Astrocyte (in vitro differentiated cells and primary cell): ENCODE measurements around the gene LRRC7. TPM values are rescaled to one million over a fixed set of nuclear protein-coding genes. Genes with fewer than 3 reads are reported as not detected.
"Not testable (repeated sequence)": the region's sequence is repeated elsewhere in the genome, so short reads cannot be mapped to it uniquely, and the experiment has no call there.

Source experiments
- DNase-seq: peaks from one replicate; pipeline ENCODE4 v3.0.0-alpha.2; 2010; ENCODE audit warnings: low read depth
- FAIRE-seq: peaks from 2 replicates; lab custom pipeline; 2011; peaks lifted over from hg19 to GRCh38; lab: Jason Lieb, UNC
- H2AFZ ChIP-seq: 2 replicates; pipeline ENCODE4 v1.6.0; 2012; ENCODE audit warnings: low read depth, low read length, inconsistent platforms
- H3K27ac ChIP-seq: 2 replicates; pipeline ENCODE4 v1.5.1; 2011; ENCODE audit warnings: low read depth, low read length, inconsistent platforms
- H3K27me3 ChIP-seq: 2 replicates; pipeline ENCODE4 v1.6.0; 2011; ENCODE audit warnings: low read length, inconsistent platforms; ENCODE audit not compliant: insufficient read depth
- H3K36me3 ChIP-seq: 2 replicates; pipeline ENCODE4 v1.5.1; 2011; ENCODE audit warnings: low read length, inconsistent platforms; ENCODE audit not compliant: insufficient read depth
- H3K4me1 ChIP-seq: 2 replicates; pipeline ENCODE4 v1.5.1; 2011; ENCODE audit warnings: low read length, inconsistent platforms; ENCODE audit not compliant: insufficient read depth
- H3K4me2 ChIP-seq: 2 replicates; pipeline ENCODE4 v1.6.0; 2012; ENCODE audit warnings: low read length, inconsistent platforms
- H3K4me3 ChIP-seq: 2 replicates; pipeline ENCODE4 v1.5.1; 2011; ENCODE audit warnings: low read depth, mild to moderate bottlenecking, low read length, inconsistent platforms; ENCODE audit not compliant: insufficient read depth
- H3K79me2 ChIP-seq: 2 replicates; pipeline ENCODE4 v1.6.0; 2012; ENCODE audit warnings: mild to moderate bottlenecking, low read length, inconsistent platforms; ENCODE audit not compliant: insufficient read depth
- H3K9ac ChIP-seq: 2 replicates; pipeline ENCODE4 v1.6.0; 2012; ENCODE audit warnings: mild to moderate bottlenecking, low read length, inconsistent platforms
- H3K9me3 ChIP-seq: 2 replicates; pipeline ENCODE4 v1.5.1; 2012; ENCODE audit warnings: low read depth, mild to moderate bottlenecking, low read length, inconsistent platforms; ENCODE audit not compliant: insufficient read depth
- H4K20me1 ChIP-seq: 2 replicates; pipeline ENCODE4 v1.6.0; 2012; ENCODE audit warnings: low read length, inconsistent platforms; ENCODE audit not compliant: insufficient read depth
- H3K27ac Mint-ChIP-seq: one replicate; pipeline ENCODE4 v1.8.0; 2021; ENCODE audit warnings: mild to moderate bottlenecking, mixed read lengths; ENCODE audit not compliant: unreplicated experiment
- H3K27me3 Mint-ChIP-seq: one replicate; pipeline ENCODE4 v1.8.0; 2021; ENCODE audit warnings: low read depth, mixed read lengths; ENCODE audit not compliant: unreplicated experiment
- H3K36me3 Mint-ChIP-seq: one replicate; pipeline ENCODE4 v1.8.0; 2021; ENCODE audit warnings: low read depth, mixed read lengths; ENCODE audit not compliant: unreplicated experiment
- H3K4me1 Mint-ChIP-seq: one replicate; pipeline ENCODE4 v1.8.0; 2021; ENCODE audit warnings: low read depth, mixed read lengths; ENCODE audit not compliant: unreplicated experiment
- H3K4me3 Mint-ChIP-seq: one replicate; pipeline ENCODE4 v1.8.0; 2021; ENCODE audit warnings: mild to moderate bottlenecking, moderate library complexity, mixed read lengths; ENCODE audit not compliant: unreplicated experiment
- H3K9me3 Mint-ChIP-seq: one replicate; pipeline ENCODE4 v1.8.0; 2021; ENCODE audit warnings: mild to moderate bottlenecking, mixed read lengths; ENCODE audit not compliant: unreplicated experiment
- CTCF ChIP-seq: IDR thresholded peaks from 2 replicates; pipeline ENCODE4 v1.5.1; 2011; ENCODE audit warnings: low read depth, mild to moderate bottlenecking, inconsistent platforms, low read length, moderate library complexity; ENCODE audit not compliant: insufficient read depth
- EZH2 ChIP-seq: IDR thresholded peaks from 2 replicates; pipeline ENCODE4 v1.6.1; 2012; ENCODE audit warnings: mild to moderate bottlenecking, low read length, inconsistent platforms; ENCODE audit not compliant: insufficient read depth
- total RNA-seq: library from RNA; stranded (reverse); gene quantifications from 2 replicates; pipeline ENCODE4 v1.2.1, GENCODE V29; 2021

Gene LRRC7
- total RNA-seq, 1 donor from 2014 or later, result 0.27 TPM

GRCh38 chr1:69921486-69921885 lies 353.8 kb downstream of the LRRC7 start:
- H3K9ac ChIP-seq, result no peak overlapping the region
- no peaks in the 10 kb centered on the region for H3K36me3 Mint-ChIP-seq
- H3K79me2 ChIP-seq, result no peaks in the 10 kb centered on the region
- no peaks in the 10 kb centered on the region for H3K27me3 ChIP-seq
- no peak overlapping the region for H3K27ac ChIP-seq
- H3K27me3 Mint-ChIP-seq, result no peaks in the 10 kb centered on the region
- H3K4me3 Mint-ChIP-seq, result no peak overlapping the region
- FAIRE-seq (no peak), DNase-seq (peak; percentile 25)
- H3K9me3 ChIP-seq, result no peaks in the 10 kb centered on the region
- H3K4me1 Mint-ChIP-seq, result no peaks in the 10 kb centered on the region
- H2AFZ ChIP-seq, result no peak overlapping the region
- H3K27ac Mint-ChIP-seq, result no peak overlapping the region
- H3K36me3 ChIP-seq, result no peaks in the 10 kb centered on the region
- no peaks in the 10 kb centered on the region for H3K9me3 Mint-ChIP-seq
- H3K4me3 ChIP-seq, result no peak overlapping the region
- TF ChIP-seq CTCF (no peak), EZH2 (no peak)
- H4K20me1 ChIP-seq, result no peaks in the 10 kb centered on the region
- H3K4me1 ChIP-seq, result no peaks in the 10 kb centered on the region
- no peak overlapping the region for H3K4me2 ChIP-seq

- not testable (repeated sequence) for DNase-seq, H2AFZ ChIP-seq, H3K9me3 ChIP-seq, H3K4me1 ChIP-seq, FAIRE-seq, H3K36me3 ChIP-seq, H3K27ac Mint-ChIP-seq, H3K9me3 Mint-ChIP-seq, H3K4me3 Mint-ChIP-seq, H4K20me1 ChIP-seq, H3K27ac ChIP-seq, H3K27me3 Mint-ChIP-seq, H3K4me1 Mint-ChIP-seq, H3K36me3 Mint-ChIP-seq, H3K27me3 ChIP-seq, H3K4me3 ChIP-seq, H3K79me2 ChIP-seq, H3K4me2 ChIP-seq, H3K9ac ChIP-seq
Observed at GRCh38 chr1:69928234-69928633, 360.5 kb downstream of the LRRC7 start.

GRCh38 chr1:69929308-69930057 lies 361.8 kb downstream of the LRRC7 start:
- Histone ChIP-seq H3K4me3 (no peak overlapping the region), H3K9ac (no peak overlapping the region), H4K20me1 (no peaks in the 10 kb centered on the region), H3K27me3 (no peaks in the 10 kb centered on the region), H3K79me2 (no peaks in the 10 kb centered on the region), H3K4me2 (no peak overlapping the region), H2AFZ (no peak overlapping the region), H3K27ac (no peak overlapping the region), H3K4me1 (no peaks in the 10 kb centered on the region), H3K9me3 (no peaks in the 10 kb centered on the region), H3K36me3 (no peaks in the 10 kb centered on the region)
- H3K36me3 Mint-ChIP-seq, result peaks cover 3% of the 10 kb centered on the region
- no peak overlapping the region for H3K27ac Mint-ChIP-seq
- H3K4me3 Mint-ChIP-seq, result no peak overlapping the region
- H3K27me3 Mint-ChIP-seq, result no peaks in the 10 kb centered on the region
- TF ChIP-seq EZH2, result no peak
- peaks cover 1% of the 10 kb centered on the region for H3K4me1 Mint-ChIP-seq
- DNase-seq (no peak), FAIRE-seq (no peak)
- peaks cover 7% of the 10 kb centered on the region for H3K9me3 Mint-ChIP-seq
